HepG2 (cell line): ENCODE results near the gene ATP1B2. TPM values are rescaled to one million over a fixed set of nuclear protein-coding genes. Genes with fewer than 3 reads are reported as not detected.

Source experiments
- LCORL ChIP-seq, 2 experiments: fragments of 450-650 bp in 1 of 2; sonication (generic) in 1 of 2; formaldehyde crosslinking in 1 of 2; IDR thresholded peaks; 2 replicates each; pipeline versions ENCODE4 v1.5.0 to v1.6.1; 2017 to 2020; ENCODE audit warnings: antibody characterized with exemption in 1 of 2, missing genetic modification reagents in 1 of 2
- MAFF ChIP-seq: IDR thresholded peaks from 2 replicates; pipeline ENCODE4 v1.6.1; 2011; ENCODE audit warnings: low read depth, low read length, improper control_type of control experiment
- MEIS2 ChIP-seq: sonication (generic); formaldehyde crosslinking; IDR thresholded peaks from 2 replicates; pipeline ENCODE4 v1.9.0; 2021; ENCODE audit warnings: mild to moderate bottlenecking, missing genetic modification reagents
- NR2F6 ChIP-seq, 2 experiments: IDR thresholded peaks; 2 replicates each; pipeline ENCODE4 v1.6.1; 2016; ENCODE audit warnings: antibody characterized with exemption in 1 of 2, mild to moderate bottlenecking in 1 of 2
- PAF1 ChIP-seq: IDR thresholded peaks from 2 replicates; pipeline ENCODE4 v1.6.1; 2016; ENCODE audit warnings: missing genetic modification reagents, missing compliant biosample characterization
- SOX5 ChIP-seq: IDR thresholded peaks from 2 replicates; pipeline ENCODE4 v1.6.1; 2016; ENCODE audit warnings: borderline replicate concordance
- SRF ChIP-seq: IDR thresholded peaks from 2 replicates; pipeline ENCODE4 v1.6.1; 2011; ENCODE audit warnings: mild to moderate bottlenecking, low read depth, low read length, moderate library complexity
- ZFX ChIP-seq: sonication (generic); formaldehyde crosslinking; IDR thresholded peaks from 2 replicates; pipeline ENCODE4 v1.4.0; 2020; ENCODE audit warnings: mild to moderate bottlenecking, low read depth, missing genetic modification reagents, moderate library complexity
- ZNF605 ChIP-seq: sonication (generic); formaldehyde crosslinking; IDR thresholded peaks from 2 replicates; pipeline ENCODE4 v1.8.0; 2022; ENCODE audit warnings: mild to moderate bottlenecking, missing genetic modification reagents
- polyA plus RNA-seq, 8 experiments: library from polyadenylated mRNA; depleted of rRNA in 3 of 8; stranded (reverse) in 7 of 8; unstranded in 1 of 8; fragments of >200 nt; fragmentation: Illumina TruSeq in 4 of 8; extraction: Trizol in 4 of 8; gene quantifications; 2 replicates each; pipeline versions ENCODE4 v1.2.1 to v1.2.3, GENCODE V29; 2011 to 2016; ENCODE audit warnings: low read depth in 4 of 8, missing spikeins in 1 of 8, mixed read lengths in 1 of 8; ENCODE audit not compliant: insufficient read depth in 1 of 8
- total RNA-seq, 5 experiments: library from RNA; depleted of rRNA; stranded (reverse); fragments of >200 nt; fragmentation: Illumina TruSeq; extraction: Trizol; gene quantifications; 2 replicates each; pipeline ENCODE4 v1.2.3, GENCODE V29; 2016; ENCODE audit warnings: low read depth in 1 of 5
- TF ChIP-seq, protein P1 (sequence below): sonication (generic); formaldehyde crosslinking; conservative IDR thresholded peaks from 2 replicates; pipeline ENCODE4 v1.4.0; 2020; ENCODE audit warnings: mild to moderate bottlenecking, missing genetic modification reagents, moderate library complexity
- TF ChIP-seq, protein P2 (sequence below): sonication (generic); formaldehyde crosslinking; IDR thresholded peaks from 2 replicates; pipeline ENCODE4 v1.5.0; 2020; ENCODE audit warnings: mild to moderate bottlenecking, missing genetic modification reagents
- TF ChIP-seq, protein P3 (sequence below): sonication (generic); formaldehyde crosslinking; IDR thresholded peaks from 2 replicates; pipeline ENCODE4 v1.4.0; 2020; ENCODE audit warnings: mild to moderate bottlenecking, missing genetic modification reagents
- TF ChIP-seq, protein P4 (sequence below): sonication (generic); formaldehyde crosslinking; IDR thresholded peaks from 2 replicates; pipeline ENCODE4 v1.4.0; 2020; ENCODE audit warnings: missing genetic modification reagents
- TF ChIP-seq, protein P5 (sequence below): sonication (generic); formaldehyde crosslinking; IDR thresholded peaks from 2 replicates; pipeline ENCODE4 v1.5.1; 2020; ENCODE audit warnings: missing genetic modification reagents, mild to moderate bottlenecking, borderline replicate concordance
- TF ChIP-seq, protein P6 (sequence below): sonication (generic); formaldehyde crosslinking; IDR thresholded peaks from 2 replicates; pipeline ENCODE4 v1.4.0; 2020; ENCODE audit warnings: missing genetic modification reagents, mild to moderate bottlenecking, borderline replicate concordance

The ATP1B2 gene
- total and polyA plus RNA-seq, 2 of the 13 experiments (the other 11 are each of a cell fraction or from before 2014, with no cell fraction given) = not detected

DNA sequence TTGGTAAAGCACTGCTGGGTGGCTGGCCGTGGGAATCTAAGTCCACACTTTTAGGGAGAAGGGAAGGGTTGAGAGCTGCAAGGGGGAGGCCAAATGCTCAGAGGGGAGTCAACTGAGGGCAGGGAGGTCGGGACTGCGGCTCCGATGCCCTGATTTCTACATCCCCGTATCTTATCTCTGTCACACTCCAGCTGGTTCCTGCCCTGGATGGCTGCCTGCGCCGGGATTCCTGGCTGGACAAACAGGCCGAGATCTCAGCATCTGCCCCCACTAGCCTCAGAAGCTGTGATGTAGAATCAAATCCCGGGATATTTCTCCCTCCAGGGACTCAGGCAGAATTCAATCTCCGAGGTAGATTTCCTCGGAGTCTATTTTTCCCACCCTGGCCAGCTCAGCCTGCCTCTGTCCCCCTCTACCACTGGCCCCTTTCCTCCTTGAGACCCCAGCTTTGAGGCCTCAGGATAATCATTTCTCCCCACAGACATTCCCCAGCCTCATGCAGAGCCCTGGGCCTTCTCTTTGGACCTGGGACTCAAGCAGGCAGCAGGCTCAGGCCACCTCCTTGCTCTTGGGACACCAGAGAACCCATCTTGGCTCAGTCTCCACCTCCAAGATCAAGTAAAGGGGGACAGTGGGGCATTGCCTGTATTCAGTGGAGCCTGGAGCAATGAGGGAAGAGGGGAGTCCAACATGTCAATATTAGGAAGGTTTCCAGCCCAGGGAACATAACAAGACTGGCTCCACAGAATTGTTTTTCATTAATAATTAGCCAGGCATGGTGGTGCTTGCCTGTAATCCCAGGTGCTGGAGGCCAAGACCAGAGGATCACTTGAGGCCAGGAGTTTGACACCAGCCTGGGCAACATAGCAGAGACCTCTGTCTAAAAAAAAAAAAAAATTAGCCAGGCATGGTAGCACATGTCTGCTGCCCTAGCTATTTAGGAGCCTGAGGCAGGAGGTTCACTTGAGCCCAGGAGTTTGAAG lies 19.0 kb upstream of the ATP1B2 start (continued):
- TF ChIP-seq, protein P1, sequence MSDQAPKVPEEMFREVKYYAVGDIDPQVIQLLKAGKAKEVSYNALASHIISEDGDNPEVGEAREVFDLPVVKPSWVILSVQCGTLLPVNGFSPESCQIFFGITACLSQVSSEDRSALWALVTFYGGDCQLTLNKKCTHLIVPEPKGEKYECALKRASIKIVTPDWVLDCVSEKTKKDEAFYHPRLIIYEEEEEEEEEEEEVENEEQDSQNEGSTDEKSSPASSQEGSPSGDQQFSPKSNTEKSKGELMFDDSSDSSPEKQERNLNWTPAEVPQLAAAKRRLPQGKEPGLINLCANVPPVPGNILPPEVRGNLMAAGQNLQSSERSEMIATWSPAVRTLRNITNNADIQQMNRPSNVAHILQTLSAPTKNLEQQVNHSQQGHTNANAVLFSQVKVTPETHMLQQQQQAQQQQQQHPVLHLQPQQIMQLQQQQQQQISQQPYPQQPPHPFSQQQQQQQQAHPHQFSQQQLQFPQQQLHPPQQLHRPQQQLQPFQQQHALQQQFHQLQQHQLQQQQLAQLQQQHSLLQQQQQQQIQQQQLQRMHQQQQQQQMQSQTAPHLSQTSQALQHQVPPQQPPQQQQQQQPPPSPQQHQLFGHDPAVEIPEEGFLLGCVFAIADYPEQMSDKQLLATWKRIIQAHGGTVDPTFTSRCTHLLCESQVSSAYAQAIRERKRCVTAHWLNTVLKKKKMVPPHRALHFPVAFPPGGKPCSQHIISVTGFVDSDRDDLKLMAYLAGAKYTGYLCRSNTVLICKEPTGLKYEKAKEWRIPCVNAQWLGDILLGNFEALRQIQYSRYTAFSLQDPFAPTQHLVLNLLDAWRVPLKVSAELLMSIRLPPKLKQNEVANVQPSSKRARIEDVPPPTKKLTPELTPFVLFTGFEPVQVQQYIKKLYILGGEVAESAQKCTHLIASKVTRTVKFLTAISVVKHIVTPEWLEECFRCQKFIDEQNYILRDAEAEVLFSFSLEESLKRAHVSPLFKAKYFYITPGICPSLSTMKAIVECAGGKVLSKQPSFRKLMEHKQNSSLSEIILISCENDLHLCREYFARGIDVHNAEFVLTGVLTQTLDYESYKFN = peak; percentile 32; the same call in 1 of the 2 replicates
- TF ChIP-seq ZFX = peak; percentile 11; the same call in 1 of the 2 replicates
- TF ChIP-seq NR2F6 (IDR thresholded peaks at IDR 0.05) = no peak
- peak; percentile 20; the same call in 1 of the 2 replicates for TF ChIP-seq NR2F6 (CRISPR knock-in tag; IDR thresholded peaks at IDR 0.05)
- no peak for TF ChIP-seq MAFF
- TF ChIP-seq, protein P2, sequence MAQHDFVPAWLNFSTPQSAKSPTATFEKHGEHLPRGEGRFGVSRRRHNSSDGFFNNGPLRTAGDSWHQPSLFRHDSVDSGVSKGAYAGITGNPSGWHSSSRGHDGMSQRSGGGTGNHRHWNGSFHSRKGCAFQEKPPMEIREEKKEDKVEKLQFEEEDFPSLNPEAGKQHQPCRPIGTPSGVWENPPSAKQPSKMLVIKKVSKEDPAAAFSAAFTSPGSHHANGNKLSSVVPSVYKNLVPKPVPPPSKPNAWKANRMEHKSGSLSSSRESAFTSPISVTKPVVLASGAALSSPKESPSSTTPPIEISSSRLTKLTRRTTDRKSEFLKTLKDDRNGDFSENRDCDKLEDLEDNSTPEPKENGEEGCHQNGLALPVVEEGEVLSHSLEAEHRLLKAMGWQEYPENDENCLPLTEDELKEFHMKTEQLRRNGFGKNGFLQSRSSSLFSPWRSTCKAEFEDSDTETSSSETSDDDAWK (CRISPR knock-in tag) = no peak
- TF ChIP-seq MEIS2 (CRISPR knock-in tag) = 0 out of 2 replicates have a peak, but pooled peaks have one; percentile 30
- TF ChIP-seq, protein P3, sequence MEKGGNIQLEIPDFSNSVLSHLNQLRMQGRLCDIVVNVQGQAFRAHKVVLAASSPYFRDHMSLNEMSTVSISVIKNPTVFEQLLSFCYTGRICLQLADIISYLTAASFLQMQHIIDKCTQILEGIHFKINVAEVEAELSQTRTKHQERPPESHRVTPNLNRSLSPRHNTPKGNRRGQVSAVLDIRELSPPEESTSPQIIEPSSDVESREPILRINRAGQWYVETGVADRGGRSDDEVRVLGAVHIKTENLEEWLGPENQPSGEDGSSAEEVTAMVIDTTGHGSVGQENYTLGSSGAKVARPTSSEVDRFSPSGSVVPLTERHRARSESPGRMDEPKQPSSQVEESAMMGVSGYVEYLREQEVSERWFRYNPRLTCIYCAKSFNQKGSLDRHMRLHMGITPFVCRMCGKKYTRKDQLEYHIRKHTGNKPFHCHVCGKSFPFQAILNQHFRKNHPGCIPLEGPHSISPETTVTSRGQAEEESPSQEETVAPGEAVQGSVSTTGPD = no peak
- TF ChIP-seq SOX5 (CRISPR knock-in tag) = 0 out of 2 replicates have a peak, but pooled peaks have one; percentile 14
- TF ChIP-seq, protein P4, sequence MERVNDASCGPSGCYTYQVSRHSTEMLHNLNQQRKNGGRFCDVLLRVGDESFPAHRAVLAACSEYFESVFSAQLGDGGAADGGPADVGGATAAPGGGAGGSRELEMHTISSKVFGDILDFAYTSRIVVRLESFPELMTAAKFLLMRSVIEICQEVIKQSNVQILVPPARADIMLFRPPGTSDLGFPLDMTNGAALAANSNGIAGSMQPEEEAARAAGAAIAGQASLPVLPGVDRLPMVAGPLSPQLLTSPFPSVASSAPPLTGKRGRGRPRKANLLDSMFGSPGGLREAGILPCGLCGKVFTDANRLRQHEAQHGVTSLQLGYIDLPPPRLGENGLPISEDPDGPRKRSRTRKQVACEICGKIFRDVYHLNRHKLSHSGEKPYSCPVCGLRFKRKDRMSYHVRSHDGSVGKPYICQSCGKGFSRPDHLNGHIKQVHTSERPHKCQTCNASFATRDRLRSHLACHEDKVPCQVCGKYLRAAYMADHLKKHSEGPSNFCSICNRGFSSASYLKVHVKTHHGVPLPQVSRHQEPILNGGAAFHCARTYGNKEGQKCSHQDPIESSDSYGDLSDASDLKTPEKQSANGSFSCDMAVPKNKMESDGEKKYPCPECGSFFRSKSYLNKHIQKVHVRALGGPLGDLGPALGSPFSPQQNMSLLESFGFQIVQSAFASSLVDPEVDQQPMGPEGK (CRISPR knock-in tag) = 0 out of 2 replicates have a peak, but pooled peaks have one; percentile 15
- 0 out of 2 replicates have a peak, but pooled peaks have one; percentile 35 for TF ChIP-seq ZNF605 (CRISPR knock-in tag)
- no peak for TF ChIP-seq SRF
- no peak for TF ChIP-seq LCORL (IDR thresholded peaks at IDR 0.05)
- peak; percentile 14; the same call in 1 of the 2 replicates for TF ChIP-seq LCORL (CRISPR knock-in tag; IDR thresholded peaks at IDR 0.05)
- TF ChIP-seq, protein P5, sequence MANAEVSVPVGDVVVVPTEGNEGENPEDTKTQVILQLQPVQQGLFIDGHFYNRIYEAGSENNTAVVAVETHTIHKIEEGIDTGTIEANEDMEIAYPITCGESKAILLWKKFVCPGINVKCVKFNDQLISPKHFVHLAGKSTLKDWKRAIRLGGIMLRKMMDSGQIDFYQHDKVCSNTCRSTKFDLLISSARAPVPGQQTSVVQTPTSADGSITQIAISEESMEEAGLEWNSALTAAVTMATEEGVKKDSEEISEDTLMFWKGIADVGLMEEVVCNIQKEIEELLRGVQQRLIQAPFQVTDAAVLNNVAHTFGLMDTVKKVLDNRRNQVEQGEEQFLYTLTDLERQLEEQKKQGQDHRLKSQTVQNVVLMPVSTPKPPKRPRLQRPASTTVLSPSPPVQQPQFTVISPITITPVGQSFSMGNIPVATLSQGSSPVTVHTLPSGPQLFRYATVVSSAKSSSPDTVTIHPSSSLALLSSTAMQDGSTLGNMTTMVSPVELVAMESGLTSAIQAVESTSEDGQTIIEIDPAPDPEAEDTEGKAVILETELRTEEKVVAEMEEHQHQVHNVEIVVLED (CRISPR knock-in tag) = peak; percentile 34; the same call in 1 of the 2 replicates
- TF ChIP-seq, protein P6, sequence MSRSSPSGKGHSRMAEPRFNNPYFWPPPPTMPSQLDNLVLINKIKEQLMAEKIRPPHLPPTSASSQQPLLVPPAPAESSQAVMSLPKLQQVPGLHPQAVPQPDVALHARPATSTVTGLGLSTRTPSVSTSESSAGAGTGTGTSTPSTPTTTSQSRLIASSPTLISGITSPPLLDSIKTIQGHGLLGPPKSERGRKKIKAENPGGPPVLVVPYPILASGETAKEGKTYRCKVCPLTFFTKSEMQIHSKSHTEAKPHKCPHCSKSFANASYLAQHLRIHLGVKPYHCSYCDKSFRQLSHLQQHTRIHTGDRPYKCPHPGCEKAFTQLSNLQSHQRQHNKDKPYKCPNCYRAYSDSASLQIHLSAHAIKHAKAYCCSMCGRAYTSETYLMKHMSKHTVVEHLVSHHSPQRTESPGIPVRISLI (CRISPR knock-in tag) = peak; percentile 10; the same call in 1 of the 2 replicates
- TF ChIP-seq PAF1 (CRISPR knock-in tag) = no peak
